Liver (tissue), 9 donors: Measurements from ENCODE around the gene DNAH10. TPM values are rescaled to one million over a fixed set of nuclear protein-coding genes. Genes with fewer than 3 reads are reported as not detected.

Experiments used
- DNase-seq: peaks from one replicate; pipeline ENCODE4 v3.0.0-alpha.2; 2017; ENCODE audit warnings: low spot score
- H3K27ac ChIP-seq, 2 donors: one replicate each; pipeline ENCODE4 v1.7.0; 2013; ENCODE audit warnings: inconsistent platforms in 2 of 2, low read length in 2 of 2, control low read depth in 1 of 2, low read depth in 1 of 2, mild to moderate bottlenecking in 1 of 2
- H3K27me3 ChIP-seq, 4 donors: one replicate each; pipeline versions ENCODE4 v1.6.1 to v1.7.0; 2013; ENCODE audit warnings: low read length in 3 of 4, inconsistent platforms in 1 of 4, mild to moderate bottlenecking in 1 of 4, moderate library complexity in 1 of 4; ENCODE audit not compliant: control insufficient read depth in 4 of 4, insufficient read depth in 4 of 4
- H3K36me3 ChIP-seq, 4 donors: one replicate each; pipeline versions ENCODE4 v1.6.1 to v1.7.0; 2013; ENCODE audit warnings: low read length in 3 of 4, mild to moderate bottlenecking in 3 of 4, low read depth in 1 of 4, moderate library complexity in 1 of 4; ENCODE audit not compliant: control insufficient read depth in 4 of 4, insufficient read depth in 3 of 4
- H3K4me1 ChIP-seq, 4 donors: one replicate each; pipeline versions ENCODE4 v1.6.1 to v1.7.0; 2013; ENCODE audit warnings: low read length in 3 of 4, mild to moderate bottlenecking in 3 of 4, moderate library complexity in 1 of 4; ENCODE audit not compliant: control insufficient read depth in 4 of 4, insufficient read depth in 4 of 4
- H3K4me3 ChIP-seq, 3 donors: one replicate each; pipeline versions ENCODE4 v1.6.1 to v1.7.0; 2013; ENCODE audit warnings: low read length in 3 of 3, control low read depth in 1 of 3, low read depth in 1 of 3, mild to moderate bottlenecking in 1 of 3
- H3K9ac ChIP-seq, 2 donors: one replicate each; pipeline ENCODE4 v1.7.0; 2013; ENCODE audit warnings: low read length in 2 of 2, mild to moderate bottlenecking in 2 of 2, moderate library complexity in 2 of 2, control low read depth in 1 of 2, low read depth in 1 of 2
- H3K9me3 ChIP-seq, 4 donors: one replicate each; pipeline versions ENCODE4 v1.6.1 to v1.7.0; 2013; ENCODE audit warnings: low read length in 3 of 4; ENCODE audit not compliant: control insufficient read depth in 4 of 4
- ATF3 ChIP-seq: IDR thresholded peaks from 2 replicates; pipeline ENCODE4 v1.6.1; 2016; ENCODE audit warnings: antibody characterized with exemption
- CTCF ChIP-seq: fragments of 150-350 bp; IDR thresholded peaks from 2 replicates; pipeline ENCODE4 v1.5.1; 2017; ENCODE audit warnings: improper control_type of control experiment, low read depth, low read length; ENCODE audit not compliant: missing input control
- FOXA1 ChIP-seq: IDR thresholded peaks from 2 replicates; pipeline ENCODE4 v1.6.1; 2016; ENCODE audit warnings: antibody characterized with exemption
- HNF4A ChIP-seq, 2 donors: conservative IDR thresholded peaks; 2 replicates each; pipeline ENCODE4 v1.6.1; 2016; ENCODE audit warnings: antibody characterized with exemption in 2 of 2, mild to moderate bottlenecking in 2 of 2
- HNF4G ChIP-seq: IDR thresholded peaks from 2 replicates; pipeline ENCODE4 v1.6.1; 2016; ENCODE audit warnings: antibody characterized with exemption
- JUND ChIP-seq, 2 donors: IDR thresholded peaks; 2 replicates each; pipeline ENCODE4 v1.6.1; 2016; ENCODE audit warnings: antibody characterized with exemption in 2 of 2
- MAX ChIP-seq: IDR thresholded peaks from 2 replicates; pipeline ENCODE4 v1.6.1; 2016; ENCODE audit warnings: antibody characterized with exemption
- NR2F2 ChIP-seq: IDR thresholded peaks from 2 replicates; pipeline ENCODE4 v1.6.1; 2016; ENCODE audit warnings: antibody characterized with exemption
- RAD21 ChIP-seq, 2 donors: IDR thresholded peaks; 2 replicates each; pipeline ENCODE4 v1.6.1; 2016; ENCODE audit warnings: antibody characterized with exemption in 2 of 2, mild to moderate bottlenecking in 2 of 2
- REST ChIP-seq: IDR thresholded peaks from 2 replicates; pipeline ENCODE4 v1.6.1; 2016; ENCODE audit warnings: antibody characterized with exemption, mild to moderate bottlenecking
- RXRA ChIP-seq, 2 donors: IDR thresholded peaks; 2 replicates each; pipeline ENCODE4 v1.6.1; 2017 to 2018; ENCODE audit warnings: antibody characterized with exemption in 2 of 2, mild to moderate bottlenecking in 1 of 2
- SP1 ChIP-seq: IDR thresholded peaks from 2 replicates; pipeline ENCODE4 v1.6.1; 2018; ENCODE audit warnings: antibody characterized with exemption, mild to moderate bottlenecking
- YY1 ChIP-seq: IDR thresholded peaks from 2 replicates; pipeline ENCODE4 v1.6.1; 2016; ENCODE audit warnings: antibody characterized with exemption, mild to moderate bottlenecking
- WGBS: extraction: QIAGEN DNeasy Blood & Tissue Kit; methylation state at CpG from one replicate; pipeline ENCODE4 v1.1.7; 2013; 5-methylcytosine and 5-hydroxymethylcytosine counted together
- polyA plus RNA-seq, 2 donors: library from polyadenylated mRNA; stranded (reverse) in 1 of 2; unstranded in 1 of 2; fragments of 200-250 nt in 1 of 2; fragments of >200 nt in 1 of 2; fragmentation: Nextera tagmentation in 1 of 2; extraction: Ambion mirVana in 1 of 2; gene quantifications; one replicate each; pipeline versions ENCODE4 v1.2.1 to v1.2.3, GENCODE V29; 2013 to 2015
- total RNA-seq, 2 donors: library from RNA; depleted of rRNA; stranded (reverse); fragments of >200 nt; gene quantifications; one replicate each; pipeline ENCODE4 v1.2.3, GENCODE V29; 2014
- donor health status: healthy.
- donor health status: healthy.
- donor health status: healthy.
- donor health status: healthy.
- donor health status: healthy.

The DNAH10 gene
- total and polyA plus RNA-seq, 4 donors, result 0.05 to 0.47 (median 0.07) TPM

GRCh38 chr12:123807002-123807401 is 44.9 kb downstream of the DNAH10 start (continued):
- TF ChIP-seq HNF4A (conservative IDR thresholded peaks at IDR 0.05) (no peak), YY1 (no peak), HNF4G (no peak), NR2F2 (no peak), SP1 (no peak), RXRA (IDR thresholded peaks at IDR 0.05) (no peak)

- no peak overlapping the region for H3K4me3 ChIP-seq
- H3K27ac ChIP-seq, result no peak overlapping the region
- TF ChIP-seq FOXA1 (no peak), ATF3 (no peak), SP1 (no peak)
- H3K27me3 ChIP-seq, result peaks cover 0 to 3% (median 0%) of the 10 kb centered on the region in 4 donors
- H3K9me3 ChIP-seq, result no peaks in the 10 kb centered on the region
- no peaks in the 10 kb centered on the region for H3K4me1 ChIP-seq
- DNase-seq, result no peak
- no peaks in the 10 kb centered on the region for H3K36me3 ChIP-seq
- no peak overlapping the region for H3K9ac ChIP-seq
- WGBS, result 11% methylated on average over 2 of the region's 2 CpGs
Observed at GRCh38 chr12:123807670-123808069, 45.6 kb downstream of the DNAH10 start.

GRCh38 chr12:123808167-123808566 is 46.1 kb downstream of the DNAH10 start:
- Histone ChIP-seq H3K27me3 (peaks cover 0 to 3% (median 0%) of the 10 kb centered on the region in 4 donors), H3K36me3 (no peaks in the 10 kb centered on the region), H3K9ac (no peak overlapping the region), H3K4me3 (no peak overlapping the region), H3K4me1 (no peaks in the 10 kb centered on the region), H3K9me3 (no peaks in the 10 kb centered on the region), H3K27ac (no peak overlapping the region)
- 57% methylated on average over 4 of the region's 4 CpGs for WGBS
- TF ChIP-seq SP1 (no peak), MAX (no peak), REST (no peak), JUND (IDR thresholded peaks at IDR 0.05) (no peak), RXRA (IDR thresholded peaks at IDR 0.05) (no peak), CTCF (peak; percentile 11), RAD21 (IDR thresholded peaks at IDR 0.05) (peak in 1 of 2 donors; percentile 20), ATF3 (no peak)
- DNase-seq, result no peak
